ENCODE results near the gene CDH26.

- TF ChIP-seq CTCF (IDR thresholded peaks at IDR 0.05; ENCODE audit: insufficient read depth, low read length, poor library complexity, severe bottlenecking) = no peak
- no peak for TF ChIP-seq EZH2phosphoT487 (conservative IDR thresholded peaks at IDR 0.05; ENCODE audit: low read length)
Measured at GRCh38 chr20:59938221-59938620, 20.0 kb upstream of the CDH26 start.
